HS-5 (cell line): Measurements from ENCODE around the gene PPP1R14D.

Source experiments
- DNase-seq: peaks from one replicate; pipeline ENCODE4 v3.0.0-alpha.2; 2012; ENCODE audit warnings: low read depth

Gene PPP1R14D

DNA sequence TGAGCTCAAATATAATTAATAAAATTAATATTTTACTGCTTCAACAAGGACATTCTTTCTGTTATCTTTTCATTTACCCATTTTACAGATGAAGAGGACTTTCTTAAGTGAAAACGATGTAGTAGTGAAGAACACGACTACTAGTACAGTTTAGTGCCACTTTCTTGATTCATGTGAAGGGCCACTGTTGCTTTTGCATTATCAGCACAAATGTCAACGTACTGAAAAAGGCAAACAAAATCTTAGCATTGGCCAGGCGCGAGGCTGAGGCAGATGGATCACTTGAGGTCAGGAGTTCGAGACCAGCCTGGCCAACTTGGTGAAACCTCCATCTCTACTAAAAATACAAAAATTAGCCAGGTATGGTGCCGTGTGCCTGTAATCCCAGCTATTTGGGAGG lies 9.5 kb downstream of the PPP1R14D start:
- no peak for DNase-seq

DNA sequence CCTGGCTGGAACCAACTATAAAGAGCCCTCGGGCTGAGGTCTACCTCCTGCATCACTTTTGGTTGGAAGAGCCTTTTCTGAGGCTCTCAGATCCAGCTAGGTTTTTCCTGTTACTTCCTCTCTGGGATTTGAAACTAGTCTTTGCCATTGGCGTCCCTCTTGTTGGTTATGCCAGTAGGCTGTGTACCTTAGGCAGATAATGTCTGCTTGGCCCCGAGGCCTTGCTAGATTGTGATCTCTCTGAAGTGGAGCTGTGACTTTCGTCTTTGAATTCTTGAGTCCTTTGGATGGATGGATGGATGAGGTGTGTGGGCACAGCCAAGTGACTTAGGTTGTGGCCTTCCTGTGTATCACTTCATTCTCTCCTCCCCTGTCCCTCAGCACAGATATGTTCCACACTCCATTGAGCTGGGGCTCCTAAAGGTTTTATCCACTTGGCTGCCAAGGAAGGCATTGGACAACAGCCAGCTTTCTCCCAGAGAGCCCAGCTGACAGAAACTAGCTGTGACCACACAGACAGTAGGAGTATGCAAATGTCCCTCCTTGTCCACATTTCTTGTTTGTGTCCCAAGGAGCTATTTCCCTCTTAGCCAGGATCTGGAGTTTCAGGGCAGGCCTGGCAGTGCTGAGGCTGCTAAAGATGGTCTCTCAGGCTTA lies 13.3 kb downstream of the PPP1R14D start:
- DNase-seq, result no peak

DNA sequence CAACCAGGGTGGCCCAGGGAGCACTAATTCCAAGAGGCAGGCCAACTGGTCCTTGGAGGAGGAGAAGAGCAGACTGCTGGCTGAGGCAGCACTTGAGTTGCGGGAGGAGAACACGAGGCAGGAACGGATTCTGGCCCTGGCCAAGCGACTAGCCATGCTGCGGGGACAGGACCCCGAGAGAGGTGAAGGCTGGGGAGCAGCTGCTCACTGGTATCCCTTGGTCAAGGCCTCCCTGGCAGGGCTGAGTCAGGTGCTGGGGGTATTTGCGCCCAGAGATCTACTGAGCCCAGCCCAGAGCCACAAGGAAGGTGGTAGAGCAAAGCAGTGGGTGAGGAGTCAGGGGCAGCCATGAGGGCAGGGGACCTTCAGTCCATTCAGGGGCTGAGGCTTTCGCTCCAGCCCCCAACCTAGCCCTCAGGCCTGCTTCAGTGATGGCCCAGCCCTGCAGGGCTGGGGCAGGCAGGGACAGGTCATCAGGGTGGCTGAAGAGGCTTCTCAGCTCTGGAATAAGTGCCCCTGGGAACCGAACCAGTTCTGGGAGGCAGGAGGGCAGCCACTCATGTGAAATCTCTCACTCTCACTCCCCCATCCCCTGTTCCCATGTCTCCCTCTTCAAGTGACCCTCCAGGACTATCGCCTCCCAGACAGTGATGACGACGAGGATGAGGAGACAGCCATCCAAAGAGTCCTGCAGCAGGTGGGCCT lies 15.6 kb downstream of the PPP1R14D start:
- DNase-seq, result no peak

DNA sequence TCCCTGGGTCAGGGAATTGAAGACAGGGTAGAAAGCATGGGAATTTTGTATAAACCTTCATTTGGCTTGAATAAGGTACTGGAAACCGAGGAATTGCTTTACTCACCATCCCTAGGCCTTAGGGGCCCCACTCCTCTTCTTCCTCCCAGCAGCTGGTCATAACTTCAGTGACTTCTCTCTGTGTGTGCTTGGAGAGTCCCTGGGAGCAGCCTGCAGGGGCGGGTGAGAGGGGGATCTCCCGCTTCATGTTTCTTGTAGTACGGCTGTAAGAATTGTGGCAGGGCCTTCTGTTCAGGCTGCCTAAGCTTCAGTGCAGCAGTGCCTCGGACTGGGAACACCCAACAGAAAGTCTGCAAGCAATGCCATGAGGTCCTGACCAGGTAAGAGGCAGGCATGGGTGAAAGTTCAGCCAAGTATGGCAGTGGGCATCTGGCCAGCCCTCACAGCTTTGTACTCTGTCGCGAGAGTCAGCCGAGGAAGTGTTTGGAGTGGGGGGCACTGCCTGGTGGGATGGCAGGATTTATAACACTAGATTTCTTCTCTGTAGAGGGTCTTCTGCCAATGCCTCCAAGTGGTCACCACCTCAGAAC lies 19.6 kb downstream of the PPP1R14D start:
- DNase-seq, result no peak

DNA sequence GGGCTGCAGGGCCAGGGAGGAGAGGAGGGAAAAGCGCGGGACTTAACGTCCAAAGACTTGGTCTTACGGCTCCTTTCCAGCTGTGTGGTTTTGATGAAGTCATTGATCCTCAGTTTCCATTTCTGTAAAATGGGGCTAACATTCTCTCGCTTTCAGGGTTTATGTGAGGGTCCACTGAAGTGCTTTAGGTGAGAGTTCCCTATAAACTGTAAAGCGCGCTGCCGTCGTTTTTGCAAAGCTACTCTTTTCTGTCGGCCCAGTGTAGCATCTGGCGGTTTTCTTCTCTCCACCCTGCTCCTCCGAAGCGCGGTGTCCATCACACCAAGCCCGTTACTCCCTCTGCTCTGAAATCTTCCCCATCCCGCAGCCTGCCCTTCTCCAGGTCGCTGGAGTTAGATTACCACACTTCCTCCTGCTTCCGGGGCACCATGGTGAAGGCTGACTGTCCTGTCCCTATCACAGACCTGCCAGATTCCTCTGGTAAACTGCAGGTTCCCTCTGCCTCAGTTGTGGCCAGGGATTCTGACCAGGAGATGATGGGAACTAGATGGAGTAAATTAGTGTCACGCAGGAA lies 20.5 kb downstream of the PPP1R14D start:
- no peak for DNase-seq

DNA sequence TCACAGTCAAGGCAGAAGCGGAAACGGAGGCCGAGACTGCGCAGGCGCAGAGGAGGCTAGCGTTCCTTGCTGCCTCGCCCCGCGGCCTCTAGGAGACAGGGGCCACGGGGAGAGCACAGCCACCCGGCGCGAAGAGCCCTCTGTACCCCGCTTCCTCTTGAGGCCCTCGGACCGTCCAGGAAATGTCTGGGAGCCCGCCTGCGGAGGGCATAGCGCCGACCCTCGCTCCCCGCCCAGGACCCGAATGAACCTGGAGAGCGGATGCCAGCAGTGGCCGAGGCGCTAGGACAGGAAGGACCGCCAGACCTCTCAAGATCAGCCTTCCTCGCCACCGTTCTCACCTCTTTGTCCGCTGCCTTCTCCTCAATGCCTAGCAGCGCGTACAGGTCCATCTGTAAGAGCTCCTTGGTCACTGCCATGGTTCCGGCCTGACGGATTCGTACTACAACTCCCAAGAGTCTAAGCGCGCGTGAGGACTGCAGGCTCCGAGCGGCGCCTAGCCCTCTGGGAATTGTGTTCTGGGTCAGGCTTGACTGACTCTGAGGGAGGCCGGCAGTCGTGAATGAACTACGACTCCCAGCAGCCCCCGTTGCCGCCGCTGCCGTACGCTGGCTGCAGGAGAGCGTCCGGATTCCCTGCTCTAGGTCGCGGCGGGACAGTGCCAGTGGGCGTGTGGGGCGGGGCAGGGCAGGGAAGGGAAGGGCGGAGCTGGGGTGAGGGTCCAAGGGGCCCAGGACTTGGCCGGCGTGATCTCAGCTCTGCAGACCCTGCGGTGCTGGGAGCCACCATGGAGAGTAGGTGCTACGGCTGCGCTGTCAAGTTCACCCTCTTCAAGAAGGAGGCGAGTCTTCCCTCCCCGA lies 21.2 kb downstream of the PPP1R14D start, which contains the start of the genes DNAJC17 and ZFYVE19:
Gene DNAJC17, minus strand, starts transcription at position 446 of the 860 bp plus-strand sequence. Its CDS starts 27 bp downstream, at position 419.
Gene ZFYVE19, plus strand, starts transcription at position 62 of the 860 bp plus-strand sequence. Its CDS starts 501 bp downstream, at position 563.
- peak; percentile 92 for DNase-seq

DNA sequence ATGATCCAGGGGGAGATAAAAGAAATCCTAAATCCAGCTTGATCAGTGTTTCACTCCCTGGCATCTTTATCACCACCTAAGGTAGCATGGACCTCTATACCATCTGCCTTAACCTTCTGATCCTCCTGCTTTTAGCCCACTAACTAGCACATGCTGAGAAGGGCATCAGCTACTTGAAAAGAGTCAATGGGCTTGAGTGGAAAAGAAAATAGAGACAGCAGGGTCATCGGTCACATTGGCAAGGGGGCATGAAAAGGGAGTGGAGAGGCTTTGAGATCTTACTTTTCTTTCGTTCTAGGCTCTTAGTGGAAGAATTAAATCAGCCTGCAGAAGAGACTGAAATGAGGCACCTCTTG lies 21.9 kb downstream of the PPP1R14D start:
- no peak for DNase-seq

DNA sequence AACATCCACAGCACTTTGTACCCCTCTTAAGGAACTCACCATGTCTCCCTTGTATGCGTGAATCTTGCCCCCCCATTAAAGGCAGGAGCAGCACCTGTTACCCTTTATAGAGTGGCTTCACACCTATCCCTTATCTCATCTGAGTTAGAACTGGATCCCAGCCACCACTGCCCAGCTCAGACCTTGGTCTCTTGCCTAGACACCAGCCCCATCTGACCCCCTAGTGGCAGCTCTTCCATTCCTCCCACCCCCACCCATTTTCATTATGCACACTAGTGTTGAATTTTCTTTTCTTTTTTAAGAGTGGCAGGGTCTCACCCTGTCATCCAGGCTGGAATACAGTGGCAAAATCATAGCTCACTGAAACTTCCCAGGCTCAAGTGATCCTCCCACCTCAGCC lies 24.8 kb downstream of the PPP1R14D start:
- DNase-seq, result no peak

DNA sequence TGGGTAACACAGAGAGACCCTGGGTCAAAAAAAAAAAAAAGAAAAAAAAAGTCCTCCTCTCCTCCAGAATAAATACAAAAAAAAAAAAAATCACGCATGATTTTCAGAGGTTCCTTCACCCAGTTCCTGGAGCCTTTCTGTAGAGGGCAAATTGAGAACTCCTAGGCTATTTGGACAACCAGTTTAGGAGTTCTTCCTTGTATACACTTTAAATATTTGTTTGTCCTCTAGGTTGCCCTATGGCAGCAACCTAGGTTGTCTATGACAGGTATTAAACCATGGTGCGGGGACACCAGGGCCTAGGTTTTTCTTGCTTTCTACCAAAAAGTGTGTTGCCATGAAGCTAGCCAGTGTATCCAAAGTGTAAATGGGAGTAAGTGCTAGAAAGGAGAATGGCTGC lies 25.4 kb downstream of the PPP1R14D start:
- no peak for DNase-seq

DNA sequence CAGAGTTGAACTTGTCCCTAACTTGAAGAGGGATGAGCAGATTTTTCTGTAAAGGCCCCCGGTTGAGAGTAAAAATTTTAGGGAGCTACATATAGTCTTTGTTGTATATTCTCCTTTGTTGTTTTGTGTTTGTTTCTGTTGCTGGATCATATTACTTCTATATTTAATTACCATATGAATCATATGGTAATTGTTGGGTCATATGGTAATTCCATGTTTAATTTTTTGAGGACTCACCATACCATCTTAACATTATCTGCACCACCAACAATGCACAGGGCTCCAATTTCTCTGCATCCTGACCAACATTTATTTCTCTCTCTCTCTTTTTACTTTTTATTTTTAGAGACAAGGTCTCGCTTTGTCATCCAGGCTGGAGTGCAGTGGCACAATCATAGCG lies 29.0 kb downstream of the PPP1R14D start:
- DNase-seq, result no peak

DNA sequence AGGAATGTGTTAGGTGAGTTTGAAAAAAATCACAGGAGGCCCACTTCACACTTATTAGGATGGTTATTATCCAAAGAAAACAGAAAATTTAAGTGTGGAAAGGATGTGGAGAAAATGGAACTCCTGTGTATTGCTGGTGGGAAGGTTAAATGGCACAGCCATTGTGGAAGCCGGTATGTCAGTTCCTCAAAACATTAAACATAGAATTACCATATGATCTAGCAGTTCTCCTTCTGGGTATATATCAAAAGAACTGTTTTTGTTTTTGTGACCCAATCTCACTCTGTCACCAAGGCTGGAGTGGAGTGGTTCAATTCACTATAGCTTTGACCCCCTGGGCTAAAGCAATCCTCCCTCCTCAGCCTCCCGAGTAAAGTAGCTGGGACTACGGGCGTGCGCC lies 32.0 kb downstream of the PPP1R14D start:
- DNase-seq, result no peak

DNA sequence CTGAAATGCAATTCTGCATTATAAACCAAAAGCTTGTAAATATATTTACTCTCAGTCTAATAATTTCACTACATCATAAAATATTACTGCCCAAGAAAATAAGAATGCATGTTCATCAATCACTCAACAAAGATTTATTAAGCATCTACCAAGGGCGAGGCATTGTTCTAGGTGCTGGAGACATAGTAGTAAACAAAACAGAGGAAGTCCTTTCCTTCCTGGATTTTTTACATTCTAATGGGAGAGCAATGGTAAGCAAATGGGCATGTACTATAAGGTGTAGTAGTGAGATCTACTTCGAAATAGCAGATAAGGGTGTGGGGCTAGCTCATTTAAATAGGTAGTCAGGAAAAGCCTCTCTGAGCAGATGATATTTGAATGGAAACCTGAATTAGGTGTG lies 32.5 kb downstream of the PPP1R14D start:
- DNase-seq, result no peak

DNA sequence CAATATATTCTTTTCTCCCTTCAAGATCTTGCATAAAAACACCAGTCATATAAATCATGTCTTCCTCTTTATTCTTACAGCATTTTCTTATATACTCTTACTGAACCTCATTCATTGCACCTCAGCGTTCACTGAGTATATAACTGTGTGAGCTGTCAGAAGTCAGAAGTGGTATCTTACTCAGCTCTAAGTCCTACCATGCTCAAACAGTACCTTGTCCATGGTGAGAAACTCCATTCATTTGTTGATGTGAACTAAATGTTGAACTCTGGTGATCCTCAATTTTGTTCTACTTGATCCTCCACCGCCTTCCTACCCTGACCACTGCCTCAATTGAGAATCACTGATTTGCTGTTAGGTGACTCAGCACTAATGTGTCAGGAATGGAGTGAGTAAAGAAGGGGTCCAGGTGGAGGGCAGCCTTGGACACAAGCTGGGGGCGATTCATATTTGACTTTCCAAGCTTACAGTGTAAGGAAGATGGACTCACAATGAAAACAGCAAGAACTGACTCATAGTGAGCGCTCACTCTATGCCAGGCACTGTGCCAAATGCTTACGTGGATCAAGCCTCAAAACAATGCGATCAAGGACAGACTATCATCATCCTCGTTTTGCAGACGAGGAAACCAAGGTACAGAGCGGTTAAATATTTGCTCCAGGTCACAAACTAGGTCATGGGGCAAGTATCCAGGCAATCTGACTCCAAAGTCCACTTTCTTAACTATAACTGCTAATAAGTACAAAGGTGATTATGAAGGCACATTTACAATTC lies 35.1 kb downstream of the PPP1R14D start:
- peak; percentile 90 for DNase-seq

DNA sequence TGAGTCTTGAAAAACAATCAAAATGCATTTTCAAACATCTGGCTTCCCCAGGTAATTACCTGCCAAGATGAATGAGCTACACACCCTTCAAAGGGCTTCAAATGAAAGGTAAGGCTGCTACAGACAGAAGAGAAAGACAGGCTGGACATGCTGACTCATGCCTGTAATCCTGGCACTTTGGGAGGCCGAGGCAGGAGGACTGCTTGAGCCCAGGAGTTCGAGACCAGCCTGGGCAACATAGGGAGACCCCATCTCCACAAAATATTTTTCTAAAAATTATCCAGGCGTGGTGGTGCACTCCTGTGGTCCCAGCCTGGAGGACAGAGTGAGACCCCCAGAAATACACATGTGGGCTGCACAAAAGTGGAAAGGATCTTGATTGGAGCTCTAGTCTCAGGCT lies 36.1 kb downstream of the PPP1R14D start:
- DNase-seq, result no peak

DNA sequence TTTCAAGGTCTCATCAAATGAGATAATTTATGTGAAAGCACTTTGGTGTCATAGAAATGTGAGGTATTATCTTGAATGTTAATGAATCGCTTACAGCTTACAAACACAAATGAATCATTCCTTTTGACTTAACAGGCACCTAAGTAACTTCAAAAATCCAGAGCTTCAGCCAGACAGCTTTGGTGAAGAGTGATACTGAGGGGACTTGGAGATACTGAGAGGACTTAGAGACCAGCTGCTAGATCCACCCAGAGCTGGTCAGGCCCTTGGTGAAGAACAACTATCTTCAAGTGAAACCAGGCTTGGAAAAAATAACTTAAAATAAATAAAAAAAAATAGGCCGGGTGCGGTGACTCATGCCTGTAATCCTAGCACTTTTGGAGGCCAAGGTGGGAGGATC lies 37.8 kb downstream of the PPP1R14D start:
- DNase-seq, result no peak

DNA sequence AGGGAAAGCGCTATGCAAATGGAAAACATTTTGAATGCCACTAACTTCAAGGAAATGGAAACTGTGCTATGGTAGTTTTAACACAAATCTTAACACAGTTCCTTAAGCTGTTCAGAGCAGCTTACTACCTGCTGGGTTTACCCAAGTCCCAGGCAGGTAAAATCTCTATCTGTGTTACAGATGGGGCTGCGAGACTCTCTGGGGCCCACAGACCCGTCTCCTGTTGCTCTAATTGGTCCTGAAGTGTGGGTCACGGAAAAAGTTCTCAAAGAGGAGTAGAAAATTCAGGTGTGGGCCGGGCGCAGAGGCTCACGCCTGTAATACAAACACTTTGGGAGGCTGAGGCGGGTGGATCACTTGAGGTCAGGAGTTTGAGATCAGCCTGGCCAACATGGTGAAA lies 38.5 kb downstream of the PPP1R14D start:
- no peak for DNase-seq

DNA sequence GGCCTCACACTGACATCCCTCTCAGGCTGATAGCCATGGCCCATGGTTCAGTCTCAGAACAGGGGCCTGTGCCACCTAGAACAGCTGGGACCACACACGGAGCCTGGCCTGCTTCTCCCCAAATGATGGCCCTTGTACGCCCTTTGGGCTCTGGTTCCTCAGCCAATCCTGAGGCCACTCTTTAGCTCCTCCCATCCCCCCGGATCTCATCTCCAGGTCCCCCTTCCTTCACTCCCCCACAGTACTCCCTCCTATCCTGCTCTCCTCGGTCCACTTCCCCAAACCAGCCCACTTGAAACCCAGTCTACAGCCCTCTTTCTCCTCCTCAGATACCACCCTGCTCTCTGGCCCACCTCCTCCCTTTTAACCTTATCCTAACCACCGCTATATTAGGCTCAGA lies 39.4 kb downstream of the PPP1R14D start:
- DNase-seq, result no peak

DNA sequence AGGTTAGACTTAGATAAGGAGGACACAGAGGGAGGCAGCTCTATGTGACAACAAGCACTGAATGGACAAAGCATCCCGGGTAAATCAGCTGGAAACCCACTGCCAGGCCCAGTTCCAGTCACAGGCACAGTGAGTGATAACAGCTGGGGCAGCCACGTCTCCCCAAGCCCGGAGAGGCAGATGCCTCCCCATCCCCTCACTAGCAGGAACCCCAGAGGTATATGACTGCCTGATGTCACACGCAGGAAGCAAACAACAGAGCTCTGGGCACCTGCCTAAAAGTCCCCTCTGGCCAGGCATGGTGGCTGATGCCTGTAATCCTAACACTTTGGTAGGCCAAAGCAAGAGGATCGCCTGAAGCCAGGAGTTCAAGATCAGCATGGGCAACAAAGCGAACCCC lies 40.5 kb downstream of the PPP1R14D start:
- no peak for DNase-seq

DNA sequence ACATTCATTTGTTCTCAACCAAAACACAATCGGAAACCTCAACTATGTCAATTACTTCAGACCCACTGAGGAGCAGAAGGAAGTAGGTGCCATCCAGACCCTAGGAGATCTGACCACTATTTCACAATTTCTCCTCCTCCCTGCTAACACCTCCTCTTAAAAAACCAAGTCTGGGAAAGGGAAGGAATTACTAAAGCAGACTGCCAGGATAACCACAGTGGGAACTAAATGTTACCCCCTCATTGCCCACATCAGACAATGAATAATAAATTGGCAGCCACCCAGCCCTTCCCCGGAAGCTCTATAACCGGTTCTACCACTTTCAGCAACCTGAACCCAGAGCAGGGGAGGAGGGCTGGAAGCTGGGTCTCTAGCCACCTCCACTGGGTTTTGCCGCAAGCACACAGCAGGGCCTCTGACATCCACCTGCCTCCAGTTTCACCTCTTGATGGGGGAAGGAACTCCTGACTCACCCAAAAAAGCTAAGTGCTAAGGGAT lies 41.1 kb downstream of the PPP1R14D start:
- DNase-seq, result no peak

DNA sequence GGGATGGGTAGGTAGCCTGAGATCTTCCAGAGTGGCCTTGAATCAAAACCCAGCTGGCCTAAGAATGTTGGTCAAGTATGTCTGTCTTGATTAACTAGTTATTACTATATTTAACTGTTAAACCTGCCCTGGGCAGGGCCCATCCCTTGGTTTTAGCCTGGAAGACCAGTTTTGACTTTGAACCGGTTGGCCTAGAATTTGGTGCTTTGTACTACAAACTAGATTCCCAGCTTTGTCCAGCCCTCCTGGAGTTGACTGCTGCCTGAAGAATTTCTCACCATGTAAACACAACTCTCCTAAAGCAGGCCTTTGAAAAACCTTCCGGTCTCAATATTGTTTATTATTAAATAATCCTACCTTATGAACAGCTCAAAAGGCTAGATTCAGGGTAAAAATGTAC lies 42.7 kb downstream of the PPP1R14D start:
- DNase-seq, result no peak

DNA sequence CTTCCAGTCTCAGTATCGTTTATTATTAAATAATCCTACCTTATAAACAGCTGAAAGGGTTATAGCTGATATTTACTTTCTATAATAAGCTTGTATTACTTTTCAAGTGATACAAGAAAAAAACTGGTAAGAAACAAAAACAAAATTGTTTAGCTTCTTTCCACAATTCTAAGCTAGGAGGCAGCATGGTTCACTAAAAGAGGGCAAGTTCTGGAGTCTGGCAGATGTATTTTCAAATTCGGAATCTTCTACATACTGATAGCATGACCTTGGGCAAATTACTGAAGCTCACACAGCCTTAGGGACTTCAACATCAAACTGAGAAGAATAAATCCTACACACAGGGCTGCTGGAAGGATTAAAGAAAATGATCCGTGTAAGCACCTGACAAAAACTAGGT lies 43.3 kb downstream of the PPP1R14D start:
- no peak for DNase-seq
